ENCODE results near the gene ZNF43.

ZNF43 gene

DNA sequence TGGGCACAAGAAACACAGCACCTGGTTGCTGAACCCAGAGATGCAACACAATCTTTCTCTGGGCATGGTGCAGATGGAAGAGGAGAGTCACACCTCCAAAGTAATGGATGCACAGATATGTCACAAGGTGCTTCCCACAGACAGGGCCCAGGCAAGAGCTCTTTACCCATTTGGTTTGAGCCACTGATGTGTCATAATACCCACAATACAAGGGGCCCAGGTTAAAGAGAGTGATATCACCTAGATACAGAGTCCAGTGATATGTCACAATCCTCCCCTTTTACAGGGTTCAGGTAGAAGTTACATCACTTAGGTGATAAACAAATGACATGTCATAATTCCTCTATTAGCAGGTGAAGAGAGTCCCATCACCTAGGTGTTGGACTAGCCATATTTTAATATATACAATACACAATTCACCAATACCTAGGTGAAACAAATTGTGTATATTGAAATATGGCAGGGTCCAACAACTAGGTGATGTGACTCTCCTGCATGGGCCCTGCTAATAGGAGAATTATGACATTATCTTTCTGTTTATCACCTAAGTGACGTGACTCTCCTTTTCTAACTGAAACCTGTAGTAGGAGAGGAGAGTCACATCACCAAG is 5.6 kb upstream of the ZNF43 start:
- Mint-ChIP-seq H3K4me1 (no peaks in the 10 kb centered on the region), H3K36me3 (ENCODE audit: low read depth) (peaks cover 75% of the 10 kb centered on the region), H3K4me3 (no peak overlapping the region), H3K27ac (no peak overlapping the region), H3K9me3 (no peaks in the 10 kb centered on the region), H3K27me3 (ENCODE audit: low read depth) (no peaks in the 10 kb centered on the region)
- TF ChIP-seq, protein P1, sequence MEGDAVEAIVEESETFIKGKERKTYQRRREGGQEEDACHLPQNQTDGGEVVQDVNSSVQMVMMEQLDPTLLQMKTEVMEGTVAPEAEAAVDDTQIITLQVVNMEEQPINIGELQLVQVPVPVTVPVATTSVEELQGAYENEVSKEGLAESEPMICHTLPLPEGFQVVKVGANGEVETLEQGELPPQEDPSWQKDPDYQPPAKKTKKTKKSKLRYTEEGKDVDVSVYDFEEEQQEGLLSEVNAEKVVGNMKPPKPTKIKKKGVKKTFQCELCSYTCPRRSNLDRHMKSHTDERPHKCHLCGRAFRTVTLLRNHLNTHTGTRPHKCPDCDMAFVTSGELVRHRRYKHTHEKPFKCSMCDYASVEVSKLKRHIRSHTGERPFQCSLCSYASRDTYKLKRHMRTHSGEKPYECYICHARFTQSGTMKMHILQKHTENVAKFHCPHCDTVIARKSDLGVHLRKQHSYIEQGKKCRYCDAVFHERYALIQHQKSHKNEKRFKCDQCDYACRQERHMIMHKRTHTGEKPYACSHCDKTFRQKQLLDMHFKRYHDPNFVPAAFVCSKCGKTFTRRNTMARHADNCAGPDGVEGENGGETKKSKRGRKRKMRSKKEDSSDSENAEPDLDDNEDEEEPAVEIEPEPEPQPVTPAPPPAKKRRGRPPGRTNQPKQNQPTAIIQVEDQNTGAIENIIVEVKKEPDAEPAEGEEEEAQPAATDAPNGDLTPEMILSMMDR (IDR thresholded peaks at IDR 0.05; ENCODE audit: unreplicated experiment in 3 of 3) = no peak

GRCh38 chr19:21841081-21841480 is 5.1 kb upstream of the ZNF43 start:
- peaks cover 1% of the 10 kb centered on the region for H3K9me3 Mint-ChIP-seq
- no peaks in the 10 kb centered on the region for H3K27me3 Mint-ChIP-seq (ENCODE audit: low read depth)
- no peaks in the 10 kb centered on the region for H3K4me1 Mint-ChIP-seq
- no peak overlapping the region for H3K27ac Mint-ChIP-seq
- TF ChIP-seq, protein P1 (IDR thresholded peaks at IDR 0.05; ENCODE audit: unreplicated experiment in 3 of 3) = no peak
- peaks cover 73% of the 10 kb centered on the region for H3K36me3 Mint-ChIP-seq (ENCODE audit: low read depth)
- H3K4me3 Mint-ChIP-seq = no peak overlapping the region

DNA sequence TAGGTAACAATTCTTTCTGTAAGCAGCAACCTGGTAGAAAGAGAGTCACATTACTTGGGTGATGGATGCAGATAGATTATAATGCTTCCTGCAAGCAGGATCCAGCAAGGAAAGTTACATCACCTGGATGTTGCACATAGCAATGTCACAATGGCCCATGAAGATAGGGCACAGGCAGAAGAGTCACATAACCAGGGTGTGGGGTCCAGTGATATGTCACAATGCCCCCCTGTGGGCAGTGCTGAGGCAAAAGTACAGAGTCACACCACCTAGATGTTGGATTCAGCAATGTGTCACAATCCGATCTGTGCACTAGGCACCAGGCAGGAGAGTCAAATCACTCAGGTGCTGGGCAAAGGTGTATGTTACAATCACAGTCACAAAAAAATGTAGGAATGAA is 4.0 kb upstream of the ZNF43 start:
- no peak overlapping the region for H3K27ac Mint-ChIP-seq
- no peaks in the 10 kb centered on the region for H3K27me3 Mint-ChIP-seq (ENCODE audit: low read depth)
- peaks cover 9% of the 10 kb centered on the region for H3K9me3 Mint-ChIP-seq
- no peaks in the 10 kb centered on the region for H3K4me1 Mint-ChIP-seq
- H3K36me3 Mint-ChIP-seq (ENCODE audit: low read depth) = peaks cover 70% of the 10 kb centered on the region
- TF ChIP-seq, protein P1 (IDR thresholded peaks at IDR 0.05; ENCODE audit: unreplicated experiment in 3 of 3) = no peak
- no peak overlapping the region for H3K4me3 Mint-ChIP-seq

DNA sequence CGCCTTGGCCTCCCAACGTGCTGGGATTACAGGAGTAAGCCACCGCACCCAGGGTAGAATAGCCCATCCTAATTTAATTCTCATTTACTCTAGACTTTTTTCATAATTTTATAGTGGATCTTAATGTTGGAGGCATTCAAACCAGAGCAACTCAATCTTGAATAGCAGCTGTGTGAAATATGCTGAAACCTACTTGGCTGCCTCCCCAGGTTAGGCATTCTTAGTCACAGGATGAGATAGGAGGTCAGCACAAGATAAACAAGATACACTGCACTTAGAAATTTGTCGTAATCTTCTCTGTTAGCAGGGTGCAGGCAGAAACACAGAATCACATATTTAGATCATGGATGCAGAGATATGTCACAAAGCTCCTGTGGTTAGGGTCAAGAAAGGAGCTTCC is 2.7 kb upstream of the ZNF43 start:
- no peaks in the 10 kb centered on the region for H3K4me1 Mint-ChIP-seq
- H3K9me3 Mint-ChIP-seq = peaks cover 16% of the 10 kb centered on the region
- TF ChIP-seq, protein P1 (IDR thresholded peaks at IDR 0.05; ENCODE audit: unreplicated experiment in 3 of 3) = no peak
- H3K4me3 Mint-ChIP-seq = no peak overlapping the region
- H3K36me3 Mint-ChIP-seq (ENCODE audit: low read depth) = peaks cover 68% of the 10 kb centered on the region
- no peaks in the 10 kb centered on the region for H3K27me3 Mint-ChIP-seq (ENCODE audit: low read depth)
- peak overlapping the region in 1 of 3 experiments; percentile 33 for H3K27ac Mint-ChIP-seq

GRCh38 chr19:21835429-21835809 is 563 bp downstream of the ZNF43 start:
- Mint-ChIP-seq H3K4me3 (peak overlapping the region; percentile 98 to 99 (median 99)), H3K27ac (peak overlapping the region; percentile 97 to 100 (median 100)), H3K4me1 (no peaks in the 10 kb centered on the region), H3K9me3 (peaks cover 35% of the 10 kb centered on the region), H3K27me3 (ENCODE audit: low read depth) (no peaks in the 10 kb centered on the region), H3K36me3 (ENCODE audit: low read depth) (peaks cover 75% of the 10 kb centered on the region)
- TF ChIP-seq, protein P1 (IDR thresholded peaks at IDR 0.05; ENCODE audit: unreplicated experiment in 3 of 3) = no peak

- no peaks in the 10 kb centered on the region for H3K27me3 Mint-ChIP-seq (ENCODE audit: low read depth)
- peak overlapping the region; percentile 81 to 87 (median 87) for H3K4me3 Mint-ChIP-seq
- peaks cover 74% of the 10 kb centered on the region for H3K36me3 Mint-ChIP-seq (ENCODE audit: low read depth)
- H3K4me1 Mint-ChIP-seq = no peaks in the 10 kb centered on the region
- peaks cover 43% of the 10 kb centered on the region for H3K9me3 Mint-ChIP-seq
- TF ChIP-seq, protein P1 (IDR thresholded peaks at IDR 0.05; ENCODE audit: unreplicated experiment in 3 of 3) = no peak
- H3K27ac Mint-ChIP-seq = peak overlapping the region in 1 of 3 experiments; percentile 52
Measured at GRCh38 chr19:21833733-21834132, 2.2 kb downstream of the ZNF43 start.
